Suprapubic skin (tissue), 4 donors: Measurements from ENCODE around the gene CACNG8. TPM values are rescaled to one million over a fixed set of nuclear protein-coding genes. Genes with fewer than 3 reads are reported as not detected.
"Not testable (repeated sequence)": the region's sequence is repeated elsewhere in the genome, so short reads cannot be mapped to it uniquely, and the experiment has no call there.

Experiments
- DNase-seq, 2 donors: peaks; one replicate each; pipeline ENCODE4 v3.0.0-alpha.2; 2019; ENCODE audit warnings: low spot score in 2 of 2
- H3K27ac ChIP-seq: fragments of 200-600 bp; sonication (generic); one replicate; pipeline ENCODE4 v1.5.1; 2019
- H3K27me3 ChIP-seq: fragments of 200-600 bp; sonication (generic); one replicate; pipeline ENCODE4 v1.5.1; 2019
- H3K36me3 ChIP-seq: fragments of 200-600 bp; sonication (generic); one replicate; pipeline ENCODE4 v1.5.1; 2019
- H3K4me1 ChIP-seq: fragments of 200-600 bp; sonication (generic); one replicate; pipeline ENCODE4 v1.5.1; 2019
- H3K4me3 ChIP-seq: fragments of 200-600 bp; sonication (generic); one replicate; pipeline ENCODE4 v1.5.1; 2019; ENCODE audit warnings: mild to moderate bottlenecking
- H3K9me3 ChIP-seq: fragments of 200-600 bp; sonication (generic); one replicate; pipeline ENCODE4 v1.5.1; 2019
- CTCF ChIP-seq, 2 donors: fragments of 200-600 bp in 1 of 2; fragments of 450-650 bp in 1 of 2; sonication (generic) in 1 of 2; IDR thresholded peaks; one replicate each; pipeline ENCODE4 v1.5.1; 2016 to 2019; ENCODE audit warnings: antibody characterized with exemption in 2 of 2, mild to moderate bottlenecking in 1 of 2, moderate library complexity in 1 of 2
- EP300 ChIP-seq: sonication (generic); formaldehyde crosslinking; IDR thresholded peaks from one replicate; pipeline ENCODE4 v1.6.1; 2017; ENCODE audit warnings: antibody characterized with exemption
- POLR2A ChIP-seq, 2 donors: fragments of 450-650 bp; IDR thresholded peaks; one replicate each; pipeline ENCODE4 v1.6.1; 2017; ENCODE audit warnings: antibody characterized with exemption in 2 of 2, mild to moderate bottlenecking in 2 of 2, moderate library complexity in 2 of 2
- POLR2AphosphoS5 ChIP-seq, 3 donors: sonication (generic); formaldehyde crosslinking; IDR thresholded peaks; one replicate each; pipeline ENCODE4 v1.6.1; 2017; ENCODE audit warnings: antibody characterized with exemption in 3 of 3
- WGBS: methylation state at CpG from one replicate; pipeline ENCODE4 v1.1.5; 2018; 5-methylcytosine and 5-hydroxymethylcytosine counted together
- total RNA-seq, 4 donors: library from RNA; depleted of rRNA; stranded (reverse); fragments of >200 nt; gene quantifications; one replicate each; pipeline ENCODE4 v1.1.0, GENCODE V29; 2016

Gene CACNG8
- total RNA-seq, 4 donors from 2014 or later, result 0.08 to 0.25 TPM; not detected in 2

- Histone ChIP-seq H3K27ac (no peak overlapping the region), H3K4me1 (peaks cover 6% of the 10 kb centered on the region), H3K27me3 (peaks cover 35% of the 10 kb centered on the region), H3K9me3 (no peaks in the 10 kb centered on the region), H3K4me3 (no peak overlapping the region), H3K36me3 (no peaks in the 10 kb centered on the region)
- no peak for DNase-seq
- WGBS, result 59% methylated on average over 7 of the region's 7 CpGs
- no peak for TF ChIP-seq EP300
- TF ChIP-seq POLR2A (IDR thresholded peaks at IDR 0.05), result no peak
- TF ChIP-seq POLR2AphosphoS5 (IDR thresholded peaks at IDR 0.05), result no peak
- TF ChIP-seq CTCF (IDR thresholded peaks at IDR 0.05), result no peak
Observed at GRCh38 chr19:54026656-54027055, 63.9 kb downstream of the CACNG8 start.

GRCh38 chr19:54029301-54029700 lies 66.6 kb downstream of the CACNG8 start:
- Histone ChIP-seq H3K36me3 (no peaks in the 10 kb centered on the region), H3K4me3 (no peak overlapping the region), H3K27ac (no peak overlapping the region), H3K4me1 (no peaks in the 10 kb centered on the region), H3K9me3 (no peaks in the 10 kb centered on the region), H3K27me3 (peaks cover 32% of the 10 kb centered on the region)
- no peak for DNase-seq
- TF ChIP-seq POLR2A (IDR thresholded peaks at IDR 0.05) (no peak), CTCF (IDR thresholded peaks at IDR 0.05) (no peak), EP300 (no peak), POLR2AphosphoS5 (IDR thresholded peaks at IDR 0.05) (no peak)
- WGBS, result 78% methylated on average over 3 of the region's 3 CpGs

GRCh38 chr19:54029930-54030490 lies 67.3 kb downstream of the CACNG8 start:
- Histone ChIP-seq H3K9me3 (no peaks in the 10 kb centered on the region), H3K4me3 (no peak overlapping the region), H3K4me1 (no peaks in the 10 kb centered on the region), H3K27ac (no peak overlapping the region), H3K36me3 (no peaks in the 10 kb centered on the region), H3K27me3 (peaks cover 25% of the 10 kb centered on the region)
- 33% methylated on average over 9 of the region's 9 CpGs for WGBS
- TF ChIP-seq POLR2A (IDR thresholded peaks at IDR 0.05) (no peak), EP300 (no peak), CTCF (IDR thresholded peaks at IDR 0.05) (peak; percentile 4 to 66)
- DNase-seq, result no peak

GRCh38 chr19:54030895-54031586 lies 68.3 kb downstream of the CACNG8 start:
- Histone ChIP-seq H3K9me3 (no peaks in the 10 kb centered on the region), H3K4me3 (peak overlapping the region; percentile 18), H3K27ac (no peak overlapping the region), H3K4me1 (no peaks in the 10 kb centered on the region), H3K27me3 (peaks cover 23% of the 10 kb centered on the region), H3K36me3 (no peaks in the 10 kb centered on the region)
- WGBS, result 42% methylated on average over 13 of the region's 13 CpGs
- no peak for DNase-seq
- TF ChIP-seq EP300 (no peak), POLR2AphosphoS5 (IDR thresholded peaks at IDR 0.05) (no peak), CTCF (IDR thresholded peaks at IDR 0.05) (no peak), POLR2A (IDR thresholded peaks at IDR 0.05) (no peak)

- Histone ChIP-seq H3K4me1 (no peaks in the 10 kb centered on the region), H3K4me3 (no peak overlapping the region), H3K27ac (no peak overlapping the region), H3K36me3 (no peaks in the 10 kb centered on the region), H3K27me3 (peaks cover 13% of the 10 kb centered on the region), H3K9me3 (no peaks in the 10 kb centered on the region)
- WGBS, result 42% methylated on average over 4 of the region's 4 CpGs
- no peak for DNase-seq
- TF ChIP-seq CTCF (IDR thresholded peaks at IDR 0.05) (no peak), EP300 (no peak), POLR2AphosphoS5 (IDR thresholded peaks at IDR 0.05) (no peak), POLR2A (IDR thresholded peaks at IDR 0.05) (no peak)
Observed at GRCh38 chr19:54035215-54036178, 72.8 kb downstream of the CACNG8 start.

GRCh38 chr19:54036542-54036941 lies 73.8 kb downstream of the CACNG8 start:
- H3K4me1 ChIP-seq, H3K27ac ChIP-seq, H3K4me3 ChIP-seq, H3K9me3 ChIP-seq, DNase-seq, H3K27me3 ChIP-seq, H3K36me3 ChIP-seq: not testable (repeated sequence)
- WGBS, result 82% methylated on average over 5 of the region's 5 CpGs
